ENCODE results near the gene CXCL6.

Gene CXCL6

GRCh38 chr4:73841243-73841925, 4.9 kb downstream of the CXCL6 start:
- H3K27ac ChIP-seq: no peak overlapping the region
- no peak for TF ChIP-seq ZFX (IDR thresholded peaks at IDR 0.05)
- no peak for TF ChIP-seq CTCF (conservative IDR thresholded peaks at IDR 0.05)

GRCh38 chr4:73842696-73843095, 6.2 kb downstream of the CXCL6 start:
- no peak for TF ChIP-seq CTCF (conservative IDR thresholded peaks at IDR 0.05)
- TF ChIP-seq ZFX (IDR thresholded peaks at IDR 0.05): no peak

GRCh38 chr4:73843369-73843768, 6.9 kb downstream of the CXCL6 start:
- no peak overlapping the region for H3K27ac ChIP-seq
- no peak for TF ChIP-seq ZFX (IDR thresholded peaks at IDR 0.05)
- no peak for TF ChIP-seq CTCF (conservative IDR thresholded peaks at IDR 0.05)

More at GRCh38 chr4:73842696-73843095, 6.2 kb downstream of the CXCL6 start:
- no peak overlapping the region for H3K27ac ChIP-seq

- no peak for TF ChIP-seq CTCF (conservative IDR thresholded peaks at IDR 0.05)
- no peak for TF ChIP-seq ZFX (IDR thresholded peaks at IDR 0.05)
- H3K27ac ChIP-seq: no peak overlapping the region
Measured at GRCh38 chr4:73844345-73844744, 7.9 kb downstream of the CXCL6 start.

- H3K27ac ChIP-seq: no peak overlapping the region
- TF ChIP-seq ZFX (IDR thresholded peaks at IDR 0.05) (no peak), CTCF (conservative IDR thresholded peaks at IDR 0.05) (no peak)
Measured at GRCh38 chr4:73844806-73845205, 8.3 kb downstream of the CXCL6 start.

- no peak overlapping the region for H3K27ac ChIP-seq
- TF ChIP-seq CTCF (conservative IDR thresholded peaks at IDR 0.05): no peak
- TF ChIP-seq ZFX (IDR thresholded peaks at IDR 0.05): no peak
Measured at GRCh38 chr4:73847526-73848182, 11.2 kb downstream of the CXCL6 start.

GRCh38 chr4:73848183-73848777, 11.8 kb downstream of the CXCL6 start:
- no peak for TF ChIP-seq ZFX (IDR thresholded peaks at IDR 0.05)
- TF ChIP-seq CTCF (conservative IDR thresholded peaks at IDR 0.05): no peak
- H3K27ac ChIP-seq: no peak overlapping the region

Data from C4-2B (cell line).